Spinal cord (tissue), 10 donors: ENCODE results near the gene ADORA2B. TPM values are rescaled to one million over a fixed set of nuclear protein-coding genes. Genes with fewer than 3 reads are reported as not detected.
"Not testable (repeated sequence)": the region's sequence is repeated elsewhere in the genome, so short reads cannot be mapped to it uniquely, and the experiment has no call there.

Experiments
- DNase-seq, 6 donors: peaks; one replicate each; pipeline versions ENCODE4 v3.0.0 to v3.0.0-alpha.2; 2013 to 2015; ENCODE audit warnings: low spot score in 6 of 6, low read depth in 4 of 6
- H3K27ac ChIP-seq: one replicate; pipeline ENCODE4 v1.5.1; 2013; ENCODE audit warnings: low read depth, low read length, control low read depth
- H3K27me3 ChIP-seq: one replicate; pipeline ENCODE4 v1.6.1; 2013; ENCODE audit warnings: low read length; ENCODE audit not compliant: control insufficient read depth, insufficient read depth
- H3K36me3 ChIP-seq: one replicate; pipeline ENCODE4 v1.6.1; 2013; ENCODE audit warnings: low read length; ENCODE audit not compliant: control insufficient read depth, insufficient read depth
- H3K4me1 ChIP-seq: one replicate; pipeline ENCODE4 v1.6.1; 2013; ENCODE audit warnings: low read length; ENCODE audit not compliant: control insufficient read depth, insufficient read depth
- H3K4me3 ChIP-seq: one replicate; pipeline ENCODE4 v1.5.1; 2013; ENCODE audit warnings: low read depth, low read length, control low read depth
- H3K9me3 ChIP-seq: one replicate; pipeline ENCODE4 v1.6.1; 2013; ENCODE audit warnings: low read length; ENCODE audit not compliant: control insufficient read depth, insufficient read depth
- WGBS: methylation state at CpG from one replicate; pipeline ENCODE4 v1.1.5; 2013; ENCODE audit warnings: missing lambda C conversion rate; ENCODE audit not compliant: insufficient coverage; 5-methylcytosine and 5-hydroxymethylcytosine counted together
- long read RNA-seq, 4 donors: transcript quantifications; one replicate each; lab custom pipeline, GENCODE V29; 2026
- polyA plus RNA-seq, 2 donors: library from polyadenylated mRNA; unstranded; fragments of 120-200 nt; gene quantifications; one replicate each; pipeline ENCODE4 v1.2.1, GENCODE V29; 2013; ENCODE audit not compliant: insufficient read length in 2 of 2
- total RNA-seq, 2 donors: library from RNA; depleted of rRNA in 1 of 2; stranded (reverse); fragments of 120-200 nt in 1 of 2; fragments of >200 nt in 1 of 2; gene quantifications; one replicate each; pipeline versions ENCODE4 v1.2.3 to v1.2.4, GENCODE V29; 2013 to 2014
- donor health status: healthy.

Gene ADORA2B
- total RNA-seq (10 to 100 TPM; 13.1 to 35.0 TPM), polyA plus RNA-seq (1 to 10 TPM; 4.1 to 7.8 TPM)
- long read RNA-seq, donor 1, partial matches to known transcripts, result 0 of 2 reads
- long read RNA-seq, donor 1, other reads (novel, unspliced or antisense), result 0 of 2 reads
- long read RNA-seq, donor 2, partial matches to known transcripts, result 29 of 31 reads
- long read RNA-seq, donor 2, other reads (novel, unspliced or antisense), result 0 of 31 reads
- long read RNA-seq, donor 3, partial matches to known transcripts, result 0 of 2 reads
- long read RNA-seq, donor 3, other reads (novel, unspliced or antisense), result 0 of 2 reads
- long read RNA-seq, donor 4, partial matches to known transcripts, result 0 of 4 reads
- long read RNA-seq, donor 4, other reads (novel, unspliced or antisense), result 0 of 4 reads

- no peaks in the 10 kb centered on the region for H3K9me3 ChIP-seq
- no peaks in the 10 kb centered on the region for H3K36me3 ChIP-seq
- peaks cover 29% of the 10 kb centered on the region for H3K27me3 ChIP-seq
- H3K27ac ChIP-seq, result peak within 1 kb of the TSS; percentile 64
- peaks cover 15% of the 10 kb centered on the region for H3K4me1 ChIP-seq
- H3K4me3 ChIP-seq, result peak within 1 kb of the TSS; percentile 52
- DNase-seq, result peak in 2 of 6 donors; percentile 73 to 81
- under 1% methylated on average over 88 of the region's 88 CpGs for WGBS
Measured at GRCh38 chr17:15944759-15945526, at the start of gene ADORA2B. Gene ADORA2B (plus strand): TSS chr17:15945130. CDS start chr17:15945249, 119 bp downstream.

- H3K36me3 ChIP-seq, result no peaks in the 10 kb centered on the region
- H3K9me3 ChIP-seq, result no peaks in the 10 kb centered on the region
- H3K27me3 ChIP-seq, result no peaks in the 10 kb centered on the region
- H3K4me3 ChIP-seq, result no peak overlapping the region
- DNase-seq, result no peak
- WGBS, result no CpG with 5 or more reads among the region's 1 CpG
- H3K27ac ChIP-seq, result no peak overlapping the region
- H3K4me1 ChIP-seq, result no peaks in the 10 kb centered on the region
Measured at GRCh38 chr17:15896277-15896676, 48.7 kb upstream of the ADORA2B start.

- Histone ChIP-seq H3K4me1 (no peaks in the 10 kb centered on the region), H3K27me3 (no peaks in the 10 kb centered on the region), H3K9me3 (no peaks in the 10 kb centered on the region), H3K4me3 (no peak overlapping the region), H3K27ac (no peak overlapping the region), H3K36me3 (no peaks in the 10 kb centered on the region)
- WGBS, result 93% methylated on average over 1 of the region's 3 CpGs
- no peak for DNase-seq
Measured at GRCh38 chr17:15896834-15897233, 48.1 kb upstream of the ADORA2B start.

GRCh38 chr17:15899596-15899995, 45.3 kb upstream of the ADORA2B start:
- H3K27ac ChIP-seq, H3K4me3 ChIP-seq, H3K4me1 ChIP-seq, H3K27me3 ChIP-seq, H3K9me3 ChIP-seq, DNase-seq, H3K36me3 ChIP-seq: not testable (repeated sequence)
- WGBS, result 100% methylated on average over 2 of the region's 4 CpGs

GRCh38 chr17:15900871-15901270, 44.1 kb upstream of the ADORA2B start:
- Histone ChIP-seq H3K4me3 (no peak overlapping the region), H3K27ac (no peak overlapping the region), H3K27me3 (no peaks in the 10 kb centered on the region), H3K9me3 (no peaks in the 10 kb centered on the region), H3K4me1 (no peaks in the 10 kb centered on the region), H3K36me3 (no peaks in the 10 kb centered on the region)
- 88% methylated on average over 7 of the region's 7 CpGs for WGBS
- DNase-seq, result no peak

GRCh38 chr17:15905236-15905635, 39.7 kb upstream of the ADORA2B start:
- not testable (repeated sequence) for H3K27me3 ChIP-seq, H3K27ac ChIP-seq, H3K36me3 ChIP-seq, DNase-seq, H3K4me3 ChIP-seq, H3K9me3 ChIP-seq, H3K4me1 ChIP-seq
- WGBS, result 91% methylated on average over 4 of the region's 8 CpGs

GRCh38 chr17:15907290-15907689, 37.6 kb upstream of the ADORA2B start:
- no peaks in the 10 kb centered on the region for H3K9me3 ChIP-seq
- no peaks in the 10 kb centered on the region for H3K36me3 ChIP-seq
- DNase-seq, result no peak
- H3K4me1 ChIP-seq, result no peaks in the 10 kb centered on the region
- H3K27me3 ChIP-seq, result no peaks in the 10 kb centered on the region
- 100% methylated on average over 1 of the region's 2 CpGs for WGBS
- H3K27ac ChIP-seq, result no peak overlapping the region
- H3K4me3 ChIP-seq, result no peak overlapping the region

GRCh38 chr17:15908378-15908777, 36.6 kb upstream of the ADORA2B start:
- no peak for DNase-seq
- 78% methylated on average over 3 of the region's 4 CpGs for WGBS
- H3K27ac ChIP-seq, result no peak overlapping the region

GRCh38 chr17:15909481-15909991, 35.4 kb upstream of the ADORA2B start:
- H3K4me1 ChIP-seq, result no peaks in the 10 kb centered on the region

More at GRCh38 chr17:15908378-15908777, 36.6 kb upstream of the ADORA2B start:
- Histone ChIP-seq H3K4me3 (no peak overlapping the region), H3K4me1 (no peaks in the 10 kb centered on the region), H3K27me3 (no peaks in the 10 kb centered on the region), H3K9me3 (no peaks in the 10 kb centered on the region), H3K36me3 (no peaks in the 10 kb centered on the region)

More at GRCh38 chr17:15909481-15909991, 35.4 kb upstream of the ADORA2B start:
- no peaks in the 10 kb centered on the region for H3K27me3 ChIP-seq
- H3K27ac ChIP-seq, result no peak overlapping the region
- no peak overlapping the region for H3K4me3 ChIP-seq
- no peaks in the 10 kb centered on the region for H3K9me3 ChIP-seq
- no peaks in the 10 kb centered on the region for H3K36me3 ChIP-seq
- WGBS, result 70% methylated on average over 4 of the region's 9 CpGs
- no peak for DNase-seq
